Adrenal gland (tissue), 5 donors: Measurements from ENCODE around the gene RPL38.

ENCODE experiments used
- POLR2A ChIP-seq, 2 donors: fragments of 450-650 bp; IDR thresholded peaks; one replicate each; pipeline ENCODE4 v1.6.1; 2017; ENCODE audit warnings: antibody characterized with exemption in 2 of 2, mild to moderate bottlenecking in 2 of 2, moderate library complexity in 1 of 2
- TF ChIP-seq, protein P1 (sequence below), 6 experiments: fragments of 450-650 bp in 4 of 6; fragments of 200-600 bp in 2 of 6; sonication (generic) in 1 of 6; IDR thresholded peaks; 1 replicate in 5 of 6; 2 replicates in 1 of 6; pipeline versions ENCODE4 v1.5.1 to v1.8.0; 2016 to 2021; ENCODE audit warnings: antibody characterized with exemption in 6 of 6, mild to moderate bottlenecking in 2 of 6, moderate library complexity in 1 of 6
- donor health status: DM: no; HTN: no; CAD: no.

GRCh38 chr17:74245145-74245831 lies 41.8 kb downstream of the RPL38 start:
- TF ChIP-seq, protein P1, sequence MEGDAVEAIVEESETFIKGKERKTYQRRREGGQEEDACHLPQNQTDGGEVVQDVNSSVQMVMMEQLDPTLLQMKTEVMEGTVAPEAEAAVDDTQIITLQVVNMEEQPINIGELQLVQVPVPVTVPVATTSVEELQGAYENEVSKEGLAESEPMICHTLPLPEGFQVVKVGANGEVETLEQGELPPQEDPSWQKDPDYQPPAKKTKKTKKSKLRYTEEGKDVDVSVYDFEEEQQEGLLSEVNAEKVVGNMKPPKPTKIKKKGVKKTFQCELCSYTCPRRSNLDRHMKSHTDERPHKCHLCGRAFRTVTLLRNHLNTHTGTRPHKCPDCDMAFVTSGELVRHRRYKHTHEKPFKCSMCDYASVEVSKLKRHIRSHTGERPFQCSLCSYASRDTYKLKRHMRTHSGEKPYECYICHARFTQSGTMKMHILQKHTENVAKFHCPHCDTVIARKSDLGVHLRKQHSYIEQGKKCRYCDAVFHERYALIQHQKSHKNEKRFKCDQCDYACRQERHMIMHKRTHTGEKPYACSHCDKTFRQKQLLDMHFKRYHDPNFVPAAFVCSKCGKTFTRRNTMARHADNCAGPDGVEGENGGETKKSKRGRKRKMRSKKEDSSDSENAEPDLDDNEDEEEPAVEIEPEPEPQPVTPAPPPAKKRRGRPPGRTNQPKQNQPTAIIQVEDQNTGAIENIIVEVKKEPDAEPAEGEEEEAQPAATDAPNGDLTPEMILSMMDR (IDR thresholded peaks at IDR 0.05): no peak
- TF ChIP-seq POLR2A (IDR thresholded peaks at IDR 0.05): no peak
